ENCODE data around the gene C9orf50.
"Not testable (repeated sequence)": the region's sequence is repeated elsewhere in the genome, so short reads cannot be mapped to it uniquely, and the experiment has no call there.

The C9orf50 gene

GRCh38 chr9:129609486-129610212, 11.3 kb downstream of the C9orf50 start:
- no peak for DNase-seq

- no peak for DNase-seq
Observed at GRCh38 chr9:129608561-129609481, 12.1 kb downstream of the C9orf50 start.

DNA sequence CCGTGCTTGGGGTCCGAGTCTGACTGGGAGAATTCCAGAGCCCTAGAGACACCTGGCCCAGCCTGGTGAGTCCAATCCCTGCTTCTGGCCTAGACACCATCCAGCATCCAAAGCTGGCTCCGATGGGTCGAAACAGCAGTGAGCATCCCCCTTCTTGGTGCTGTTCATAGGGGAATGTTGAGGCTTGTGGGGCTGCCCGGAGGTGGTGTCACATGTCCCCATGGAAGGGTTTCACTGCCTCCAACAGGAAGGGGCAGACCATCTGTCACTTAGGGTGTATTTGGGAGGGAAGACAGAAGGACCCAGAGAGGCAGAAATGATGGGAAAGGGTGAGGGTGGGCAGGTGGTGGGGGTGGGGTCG, 13.9 kb downstream of the C9orf50 start:
- DNase-seq = no peak

DNA sequence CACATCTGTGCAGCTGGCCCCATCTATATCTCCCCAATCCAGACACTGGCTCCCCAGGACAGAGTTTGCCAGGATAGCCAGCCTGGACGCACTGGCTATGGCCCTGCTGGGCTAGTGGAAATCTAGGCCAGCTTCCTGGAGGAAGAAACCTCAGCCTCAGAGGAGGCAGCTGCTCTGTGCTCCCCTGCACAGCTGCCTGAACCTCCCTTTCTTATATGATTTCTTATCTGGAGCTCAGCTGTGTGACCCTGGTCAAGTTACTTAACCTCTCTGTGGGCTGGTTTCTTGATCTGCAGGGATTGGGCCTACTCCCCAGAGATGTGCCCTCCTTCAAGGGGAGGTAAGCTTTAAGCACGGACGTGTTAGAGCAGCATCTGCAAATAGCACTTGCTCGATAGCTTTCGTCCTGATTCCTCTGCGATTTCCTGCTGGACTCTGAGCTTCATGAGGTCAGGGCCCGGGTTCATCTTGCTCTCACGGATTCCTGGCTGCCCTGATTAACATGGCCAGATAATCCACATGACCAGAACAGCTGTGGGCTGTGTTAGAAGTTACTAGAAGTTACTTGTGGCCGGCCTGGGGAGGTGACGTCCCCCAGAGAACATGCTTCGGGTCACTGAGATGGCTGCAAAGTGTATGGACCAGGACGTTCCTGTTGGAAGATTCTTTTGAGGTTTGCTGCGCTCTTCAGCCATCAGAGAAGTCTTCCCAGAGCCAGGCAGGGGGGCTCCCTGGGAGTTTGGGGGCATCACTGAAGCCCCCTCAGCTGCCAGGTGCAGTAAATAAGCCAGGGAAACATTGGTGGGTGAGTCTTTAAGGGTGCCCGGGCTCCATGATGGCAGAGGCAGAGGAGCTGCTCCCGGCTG, 14.5 kb downstream of the C9orf50 start:
- no peak for DNase-seq

GRCh38 chr9:129604766-129605163, 16.1 kb downstream of the C9orf50 start:
- no peak for DNase-seq

DNA sequence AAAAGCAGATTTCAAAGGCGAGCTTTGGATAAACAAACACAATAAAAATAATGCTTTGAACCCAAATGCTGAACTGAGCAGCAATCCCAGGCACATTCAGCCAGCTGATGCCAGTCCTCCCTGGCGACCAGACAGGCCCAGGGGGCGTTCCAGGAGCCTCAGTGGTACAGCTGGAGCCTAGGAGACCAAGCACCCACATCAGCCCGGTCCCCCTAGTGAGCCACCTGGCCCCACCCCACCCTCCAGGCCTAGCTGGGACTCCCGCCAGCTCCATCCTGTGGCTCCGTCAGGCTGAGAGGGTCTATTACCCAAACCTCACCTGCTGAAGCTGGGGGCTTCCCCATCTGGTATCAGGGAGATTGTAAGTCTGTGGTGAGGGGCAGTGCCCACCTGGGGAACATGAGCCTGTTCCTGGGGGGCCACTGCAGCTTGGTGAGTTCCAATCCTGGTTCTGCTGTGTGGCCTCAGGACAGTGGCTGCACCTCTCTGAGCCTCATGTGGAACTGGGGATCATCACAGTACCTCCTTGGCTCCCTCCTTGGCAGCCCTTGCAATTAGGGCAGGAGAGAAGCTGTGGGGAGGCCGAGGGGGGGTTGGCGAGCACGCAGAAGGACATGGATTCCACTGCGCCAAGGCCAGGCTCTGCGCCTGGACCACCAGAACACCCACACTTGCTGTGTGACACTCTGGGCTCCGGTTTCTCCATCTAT, 16.7 kb downstream of the C9orf50 start:
- DNase-seq = no peak

GRCh38 chr9:129602598-129603415, 18.1 kb downstream of the C9orf50 start:
- DNase-seq = no peak

DNA sequence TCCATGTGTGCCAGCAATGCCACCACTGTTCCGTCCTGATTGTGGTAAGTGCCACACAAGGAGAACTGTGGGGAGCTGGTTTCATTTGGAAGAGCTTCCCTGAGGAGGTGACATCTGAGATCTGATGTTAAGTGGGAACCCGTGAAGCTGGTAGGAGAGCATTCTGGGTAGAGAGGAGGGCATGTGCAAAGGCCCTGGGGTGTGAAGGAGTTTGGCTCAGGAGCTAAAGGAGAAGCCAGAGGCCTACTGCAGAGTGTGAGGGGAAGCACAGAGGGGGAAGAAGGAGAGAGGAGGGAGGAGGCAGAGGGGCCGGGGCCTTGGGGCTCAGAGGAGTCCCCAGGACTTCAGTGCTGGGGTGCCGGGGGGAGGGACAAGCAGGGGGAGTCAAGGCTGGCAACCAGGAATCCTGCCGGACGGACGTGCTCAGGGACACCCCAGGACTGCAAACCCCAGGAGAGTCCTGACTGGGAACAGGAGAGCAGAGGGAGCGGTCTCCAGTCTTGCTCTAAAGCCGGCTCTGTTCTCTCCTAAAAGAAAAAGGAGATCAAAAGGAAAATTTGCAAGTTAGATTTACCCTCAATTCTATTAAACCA, 19.7 kb downstream of the C9orf50 start:
- no peak for DNase-seq

DNA sequence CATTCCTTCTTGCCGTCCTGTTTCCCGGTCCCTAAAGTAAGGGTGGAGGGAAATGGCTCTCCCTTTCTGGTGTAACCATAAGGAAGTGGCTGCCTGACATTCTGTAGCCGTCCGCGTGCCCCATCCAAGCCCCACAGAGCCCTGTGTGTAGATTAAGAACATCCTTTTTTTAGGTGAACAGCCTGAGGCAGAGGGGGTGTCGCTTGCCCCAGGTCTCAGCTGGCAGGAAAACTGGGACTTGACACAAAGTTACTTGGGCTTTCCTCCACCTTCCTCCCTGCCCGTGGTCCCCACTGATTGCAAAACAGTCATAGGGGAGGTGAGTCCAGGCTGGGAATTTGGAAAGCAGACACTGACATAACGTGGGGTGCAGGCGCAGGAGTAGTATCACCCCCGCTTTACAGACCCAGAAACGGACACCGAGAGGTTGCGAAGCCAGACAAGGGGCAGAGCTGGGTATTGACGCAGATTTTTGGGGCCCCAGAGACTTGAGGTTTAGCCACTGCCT, 22.8 kb downstream of the C9orf50 start:
- DNase-seq = no peak

GRCh38 chr9:129597355-129598088, 23.4 kb downstream of the C9orf50 start:
- DNase-seq = no peak

DNA sequence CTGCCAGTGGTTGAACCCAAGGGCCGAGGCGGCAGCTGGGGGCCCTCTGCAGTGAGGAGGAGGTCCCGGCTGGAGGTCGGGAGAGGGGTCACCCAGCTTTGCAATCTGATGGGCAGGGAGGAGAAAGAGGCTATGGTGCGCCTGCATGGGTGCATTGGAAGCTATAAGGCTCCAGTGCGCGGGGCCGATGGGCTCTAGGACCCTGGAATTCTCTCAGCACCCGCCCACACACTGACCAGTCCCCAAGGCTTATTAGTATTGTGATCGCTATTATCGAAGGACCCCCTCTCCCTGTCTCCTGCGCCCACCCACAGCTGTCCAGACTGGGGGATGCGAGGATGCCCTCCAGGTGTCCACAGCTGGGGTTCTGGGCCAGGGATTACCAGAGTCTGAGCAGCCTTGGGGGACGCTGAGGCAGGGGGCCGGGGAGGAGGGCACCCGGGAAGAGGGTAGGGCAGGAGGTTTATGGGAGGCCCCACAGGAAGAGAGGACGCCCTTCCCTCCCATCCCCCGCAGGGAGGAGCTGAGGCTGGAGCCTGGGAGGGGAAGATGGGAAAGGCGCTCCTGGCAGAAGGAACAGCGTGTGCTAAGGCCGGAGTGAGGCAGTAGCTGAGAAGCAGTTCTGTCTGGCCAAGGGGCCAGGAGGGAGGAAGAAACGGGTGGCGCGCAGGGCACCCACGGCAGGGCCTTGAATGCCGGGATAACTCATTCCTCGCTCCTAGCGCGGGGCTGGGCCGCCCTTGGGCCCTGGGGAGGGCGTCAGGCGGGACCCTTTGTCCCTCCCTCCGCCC, 24.2 kb downstream of the C9orf50 start:
- no peak for DNase-seq

DNA sequence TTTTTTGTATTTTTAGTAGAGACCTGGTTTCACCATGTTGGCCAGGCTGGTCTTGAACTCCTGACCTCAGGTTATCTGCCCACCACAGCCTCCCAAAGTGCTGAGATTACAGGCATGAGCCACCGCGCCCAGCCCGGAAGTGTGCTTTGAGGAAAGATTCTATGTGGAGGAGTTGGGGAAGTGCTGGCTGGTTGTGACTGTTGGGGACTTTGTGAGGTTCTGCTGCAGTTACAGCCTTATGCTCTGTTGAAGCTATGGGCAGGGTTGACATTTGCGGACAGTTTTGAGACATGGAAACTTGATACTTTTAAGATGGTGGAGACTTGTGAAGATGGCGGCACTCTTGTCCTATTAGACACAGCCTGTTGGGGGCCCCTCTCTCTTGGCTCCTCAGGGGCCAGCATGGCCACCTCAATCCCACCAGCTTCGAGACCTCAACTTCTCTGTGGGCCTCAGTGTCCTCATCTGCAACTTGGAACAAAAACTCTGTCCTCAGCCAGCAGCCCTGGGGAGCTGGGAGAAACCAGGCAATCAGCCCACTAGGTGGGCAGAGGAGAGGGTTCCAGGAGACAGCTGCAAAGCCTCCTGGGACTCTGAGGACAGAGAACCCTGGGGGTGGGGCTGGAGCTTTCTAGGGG, 24.9 kb downstream of the C9orf50 start:
- no peak for DNase-seq

DNA sequence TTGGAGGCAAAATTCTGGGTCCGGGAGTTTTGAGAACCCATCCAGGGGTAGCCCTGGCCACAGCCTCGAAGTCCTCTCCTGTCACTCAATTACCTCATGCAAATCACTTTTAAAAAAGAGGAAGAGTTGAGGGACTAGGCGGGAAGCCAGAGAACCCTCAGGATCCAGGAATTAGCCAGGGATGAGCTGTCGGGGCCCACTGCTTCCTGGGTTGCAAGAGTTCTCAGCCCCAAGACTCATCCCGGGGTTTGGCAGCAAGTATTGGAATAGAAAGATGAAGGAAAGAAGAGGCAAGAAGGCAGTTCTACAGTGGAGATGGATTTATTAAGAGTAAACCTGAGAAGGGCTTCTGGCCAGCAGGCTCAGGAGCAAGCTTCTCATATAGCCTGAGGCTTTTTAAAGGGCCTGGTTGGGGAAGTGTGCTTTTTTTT, 25.6 kb downstream of the C9orf50 start:
- DNase-seq = no peak

DNA sequence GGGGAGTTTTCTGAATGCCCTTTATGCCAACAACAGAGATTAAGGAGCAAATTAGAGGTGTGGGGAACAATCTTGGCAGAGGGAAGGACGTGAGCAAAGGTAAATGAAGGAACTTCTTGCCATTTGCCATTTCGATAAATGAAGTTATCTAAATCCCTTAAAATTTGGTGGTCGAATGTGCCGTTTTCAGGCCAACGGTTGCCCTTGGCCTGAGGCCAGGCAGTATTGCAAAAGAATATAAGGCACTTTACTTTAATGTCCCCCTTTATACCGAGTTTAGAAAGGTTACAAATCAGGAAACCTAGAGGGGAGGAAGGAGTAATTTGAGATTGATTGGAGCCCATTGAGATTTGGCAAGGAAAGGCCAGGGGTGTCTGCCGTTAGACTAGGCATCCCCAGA, 26.3 kb downstream of the C9orf50 start:
- DNase-seq = no peak

- DNase-seq = not testable (repeated sequence)
Observed at GRCh38 chr9:129592790-129593189, 28.1 kb downstream of the C9orf50 start.

DNA sequence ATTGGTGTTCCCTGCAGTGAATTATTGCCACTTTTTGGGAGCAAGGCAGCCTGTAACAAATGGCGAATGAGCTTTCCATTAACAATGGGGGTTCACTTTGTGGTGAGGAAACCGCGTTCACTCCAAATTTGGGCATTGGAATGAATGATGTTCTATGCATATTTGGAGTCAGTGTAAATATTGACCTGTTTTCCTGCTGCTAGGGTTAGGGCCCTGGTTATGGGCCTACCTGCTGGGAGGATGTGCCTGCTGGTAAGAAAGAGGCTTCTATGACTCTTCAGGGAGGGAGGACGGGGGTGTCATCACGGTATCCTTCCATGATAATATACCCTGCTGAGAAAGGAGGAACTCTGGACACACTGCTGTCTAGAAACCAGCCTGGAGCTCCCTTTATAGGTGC, 29.0 kb downstream of the C9orf50 start:
- DNase-seq = no peak

GRCh38 chr9:129590466-129590865, 30.4 kb downstream of the C9orf50 start:
- DNase-seq = no peak

GRCh38 chr9:129587487-129588262, 33.2 kb downstream of the C9orf50 start:
- no peak for DNase-seq
